T-helper 2 cell treated with Interferon-gamma antibody and Interleukin-4, amounts not matched to agents 5 μg/mL and 100 μg/mL, for 36 hours (primary cell): ENCODE results near the gene TMEM92.
"Not testable (repeated sequence)": the region's sequence is repeated elsewhere in the genome, so short reads cannot be mapped to it uniquely, and the experiment has no call there.

Experiments
- DNase-seq: peaks from one replicate; pipeline ENCODE4 v3.0.0; 2021; ENCODE audit warnings: low spot score
- H3K27ac Mint-ChIP-seq: one replicate; pipeline ENCODE4 v1.8.0; 2021; ENCODE audit warnings: mild to moderate bottlenecking, mixed read lengths
- H3K27me3 Mint-ChIP-seq: one replicate; pipeline ENCODE4 v1.8.0; 2021; ENCODE audit warnings: low read depth, mixed read lengths
- H3K36me3 Mint-ChIP-seq: one replicate; pipeline ENCODE4 v1.8.0; 2021; ENCODE audit warnings: low read depth, mixed read lengths
- H3K4me1 Mint-ChIP-seq: one replicate; pipeline ENCODE4 v1.8.0; 2021; ENCODE audit warnings: low read depth, mixed read lengths
- H3K4me3 Mint-ChIP-seq: one replicate; pipeline ENCODE4 v1.8.0; 2022; ENCODE audit warnings: mild to moderate bottlenecking, moderate library complexity, mixed read lengths
- H3K9me3 Mint-ChIP-seq: one replicate; pipeline ENCODE4 v1.8.0; 2021; ENCODE audit warnings: mixed read lengths

Gene TMEM92

DNA sequence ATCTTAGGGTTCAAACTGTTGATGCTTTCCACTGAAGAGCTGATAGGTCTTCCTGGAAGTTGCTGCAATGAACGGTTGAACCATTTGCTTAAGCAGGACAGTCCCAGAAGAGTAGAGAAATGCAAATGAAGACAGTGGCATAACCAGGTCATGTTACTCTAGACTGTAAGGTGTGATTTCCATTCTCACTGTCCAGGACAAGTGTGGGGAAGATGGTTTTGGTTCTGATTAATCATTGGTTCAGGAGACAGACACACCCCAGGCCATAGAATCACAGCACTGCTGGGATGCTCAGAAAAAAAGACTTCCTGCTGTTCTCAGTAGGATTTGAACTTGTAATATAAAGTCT is 36.8 kb downstream of the TMEM92 start:
- Mint-ChIP-seq H3K9me3 (no peaks in the 10 kb centered on the region), H3K4me3 (no peak overlapping the region), H3K27me3 (no peaks in the 10 kb centered on the region), H3K4me1 (peaks cover 30% of the 10 kb centered on the region), H3K36me3 (no peaks in the 10 kb centered on the region), H3K27ac (peak overlapping the region; percentile 76)
- peak; percentile 38 for DNase-seq

DNA sequence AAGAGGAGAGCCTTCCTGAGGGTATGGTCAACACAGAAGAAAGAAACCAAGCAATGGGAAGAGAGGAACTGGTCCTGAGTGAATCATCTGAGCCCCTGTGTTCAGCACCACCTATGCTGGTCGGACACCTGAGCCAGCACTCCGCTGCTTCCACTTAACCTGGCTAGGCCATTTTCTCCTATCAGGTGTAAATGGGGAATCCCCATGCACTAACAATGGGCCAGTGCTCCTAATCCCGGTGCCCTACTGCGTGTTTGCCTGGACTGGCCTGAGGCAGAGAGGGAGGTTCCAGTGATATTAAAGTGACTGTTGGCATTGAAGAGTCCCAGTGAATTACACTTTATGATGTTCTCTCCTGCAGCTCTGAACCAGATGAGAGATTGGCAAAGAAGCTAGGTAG is 37.2 kb downstream of the TMEM92 start:
- Mint-ChIP-seq H3K4me1 (peaks cover 29% of the 10 kb centered on the region), H3K36me3 (no peaks in the 10 kb centered on the region), H3K27me3 (no peaks in the 10 kb centered on the region), H3K27ac (peak overlapping the region; percentile 76), H3K9me3 (no peaks in the 10 kb centered on the region), H3K4me3 (no peak overlapping the region)
- DNase-seq = no peak

- peaks cover 27% of the 10 kb centered on the region for H3K4me1 Mint-ChIP-seq
Measured at GRCh38 chr17:50312308-50312707, 38.0 kb downstream of the TMEM92 start.

DNA sequence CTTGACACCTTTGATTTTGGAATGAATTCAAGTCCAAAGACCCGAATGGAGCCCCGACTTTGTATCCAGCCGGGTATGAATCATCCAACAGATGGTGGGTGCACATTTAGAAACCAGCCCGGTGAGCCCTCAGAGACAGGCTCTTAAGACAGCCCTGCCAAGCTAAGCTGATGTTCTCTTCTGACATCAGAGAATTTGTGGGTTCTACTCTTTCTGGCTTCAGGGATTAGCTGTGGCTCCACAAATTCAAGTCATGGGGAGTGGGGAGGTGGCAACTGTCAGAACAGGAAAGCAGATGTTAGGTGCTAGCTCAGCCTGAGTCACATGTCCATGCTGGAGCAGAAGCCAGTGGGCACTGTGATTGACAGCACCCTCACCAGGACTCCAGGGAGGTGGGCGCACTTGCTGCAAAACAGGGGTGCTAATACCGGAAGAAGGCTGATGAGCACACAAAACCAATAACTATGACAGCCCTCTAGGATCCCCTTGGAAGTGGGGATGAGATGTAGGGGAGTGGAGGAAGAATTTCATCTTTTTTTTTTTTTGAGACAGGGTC is 40.3 kb downstream of the TMEM92 start:
- no peaks in the 10 kb centered on the region for H3K27me3 Mint-ChIP-seq
- no peak overlapping the region for H3K27ac Mint-ChIP-seq
- H3K4me1 Mint-ChIP-seq = peaks cover 18% of the 10 kb centered on the region
- DNase-seq = no peak
- H3K4me3 Mint-ChIP-seq = no peak overlapping the region
- H3K36me3 Mint-ChIP-seq = no peaks in the 10 kb centered on the region
- H3K9me3 Mint-ChIP-seq = no peaks in the 10 kb centered on the region

More at GRCh38 chr17:50312308-50312707, 38.0 kb downstream of the TMEM92 start:
- no peak overlapping the region for H3K27ac Mint-ChIP-seq
- no peaks in the 10 kb centered on the region for H3K9me3 Mint-ChIP-seq
- no peak for DNase-seq
- no peaks in the 10 kb centered on the region for H3K27me3 Mint-ChIP-seq
- H3K36me3 Mint-ChIP-seq = no peaks in the 10 kb centered on the region
- H3K4me3 Mint-ChIP-seq = no peak overlapping the region

GRCh38 chr17:50316016-50316587 is 41.8 kb downstream of the TMEM92 start:
- no peak overlapping the region for H3K27ac Mint-ChIP-seq
- DNase-seq = no peak
- peaks cover 9% of the 10 kb centered on the region for H3K4me1 Mint-ChIP-seq
- H3K27me3 Mint-ChIP-seq = no peaks in the 10 kb centered on the region
- H3K9me3 Mint-ChIP-seq = no peaks in the 10 kb centered on the region
- H3K36me3 Mint-ChIP-seq = no peaks in the 10 kb centered on the region
- H3K4me3 Mint-ChIP-seq = no peak overlapping the region

DNA sequence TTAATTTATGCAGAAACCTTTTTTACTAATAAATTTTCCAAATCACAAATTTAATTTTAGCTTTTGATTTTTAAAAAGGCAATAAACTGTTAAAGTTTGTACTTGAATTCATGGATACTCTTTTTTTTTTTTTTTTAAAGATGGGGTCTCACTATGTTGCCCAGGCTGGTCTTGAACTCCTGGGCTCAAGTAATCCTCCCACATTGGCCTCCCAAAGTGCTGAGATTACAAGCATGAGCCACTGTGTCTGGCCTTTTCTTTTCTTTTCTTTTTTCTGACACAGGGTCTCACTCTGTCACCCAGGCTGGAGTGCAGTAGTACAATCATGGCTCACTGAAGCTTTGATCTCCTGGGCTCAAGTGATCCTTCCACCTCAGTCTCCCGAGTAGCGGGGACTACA is 42.4 kb downstream of the TMEM92 start:
- not testable (repeated sequence) for H3K27me3 Mint-ChIP-seq, H3K36me3 Mint-ChIP-seq, H3K4me3 Mint-ChIP-seq, H3K9me3 Mint-ChIP-seq, H3K27ac Mint-ChIP-seq, DNase-seq, H3K4me1 Mint-ChIP-seq

DNA sequence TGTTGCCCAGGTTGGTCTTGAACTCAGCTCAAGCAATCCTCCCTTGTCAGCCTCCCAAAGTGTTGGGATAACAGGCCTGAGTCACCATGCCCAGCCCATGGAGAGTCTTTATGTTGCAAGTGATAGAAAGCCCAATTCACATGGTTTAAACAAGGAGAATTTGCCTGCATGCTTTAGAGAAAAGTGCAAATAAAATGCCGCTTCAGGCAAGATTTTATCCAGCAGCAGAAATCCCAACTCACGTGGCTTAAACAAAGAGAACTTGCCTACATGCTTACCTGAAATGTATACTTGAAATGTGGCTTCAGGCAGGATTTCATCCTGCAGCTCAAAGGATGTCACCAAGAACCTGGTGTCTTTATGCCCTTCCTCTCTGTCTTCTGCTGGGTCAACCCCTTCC is 42.9 kb downstream of the TMEM92 start:
- no peaks in the 10 kb centered on the region for H3K36me3 Mint-ChIP-seq
- no peak overlapping the region for H3K4me3 Mint-ChIP-seq
- no peak for DNase-seq
- H3K4me1 Mint-ChIP-seq = peaks cover 5% of the 10 kb centered on the region
- H3K9me3 Mint-ChIP-seq = no peaks in the 10 kb centered on the region
- H3K27ac Mint-ChIP-seq = no peak overlapping the region
- H3K27me3 Mint-ChIP-seq = no peaks in the 10 kb centered on the region

GRCh38 chr17:50318501-50319285 is 44.4 kb downstream of the TMEM92 start:
- no peaks in the 10 kb centered on the region for H3K27me3 Mint-ChIP-seq
- no peak overlapping the region for H3K4me3 Mint-ChIP-seq
- peaks cover 5% of the 10 kb centered on the region for H3K4me1 Mint-ChIP-seq
- H3K36me3 Mint-ChIP-seq = no peaks in the 10 kb centered on the region
- H3K9me3 Mint-ChIP-seq = no peaks in the 10 kb centered on the region
- no peak for DNase-seq
- H3K27ac Mint-ChIP-seq = no peak overlapping the region

DNA sequence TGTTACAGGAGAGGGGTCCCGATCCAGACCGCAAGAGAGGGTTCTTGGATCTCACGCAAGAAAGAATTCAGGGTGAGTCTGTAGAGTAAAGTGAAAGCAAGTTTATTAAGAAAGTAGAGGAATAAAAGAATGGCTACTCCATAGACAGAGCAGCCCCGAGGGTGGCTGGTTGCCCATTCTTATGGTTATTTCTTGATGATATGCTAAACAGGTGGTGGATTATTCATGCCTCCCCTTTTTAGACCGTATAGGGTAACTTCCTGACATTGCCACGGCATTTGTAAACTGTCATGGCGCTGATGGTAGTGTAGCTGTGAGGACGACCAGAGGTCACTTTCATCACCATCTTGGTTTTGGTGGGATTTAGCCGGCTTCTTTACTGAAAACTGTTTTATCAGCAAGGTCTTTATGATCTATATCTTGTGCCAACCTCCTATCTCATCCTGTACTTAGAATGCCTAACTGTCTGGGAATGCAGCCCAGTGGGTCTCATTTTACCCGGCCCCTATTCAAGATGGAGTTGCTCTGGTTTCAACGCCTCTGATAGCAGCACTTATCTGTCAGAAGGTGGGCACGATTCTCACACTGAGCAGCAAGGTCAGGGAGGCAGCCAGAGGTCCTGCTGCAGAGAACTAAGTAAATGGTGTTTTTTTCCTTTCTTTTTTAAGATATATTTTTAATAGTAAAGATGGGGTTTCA is 45.2 kb downstream of the TMEM92 start:
- H3K27ac Mint-ChIP-seq = no peak overlapping the region
- H3K4me1 Mint-ChIP-seq = peaks cover 5% of the 10 kb centered on the region
- no peak for DNase-seq
- no peak overlapping the region for H3K4me3 Mint-ChIP-seq
- no peaks in the 10 kb centered on the region for H3K36me3 Mint-ChIP-seq
- H3K27me3 Mint-ChIP-seq = no peaks in the 10 kb centered on the region
- no peaks in the 10 kb centered on the region for H3K9me3 Mint-ChIP-seq

GRCh38 chr17:50322271-50322670 is 48.0 kb downstream of the TMEM92 start:
- no peaks in the 10 kb centered on the region for H3K36me3 Mint-ChIP-seq
- peaks cover 10% of the 10 kb centered on the region for H3K4me1 Mint-ChIP-seq
- H3K27me3 Mint-ChIP-seq = no peaks in the 10 kb centered on the region
- H3K27ac Mint-ChIP-seq = no peak overlapping the region
- H3K4me3 Mint-ChIP-seq = no peak overlapping the region
- DNase-seq = no peak
- H3K9me3 Mint-ChIP-seq = no peaks in the 10 kb centered on the region

GRCh38 chr17:50323060-50323459 is 48.8 kb downstream of the TMEM92 start:
- no peaks in the 10 kb centered on the region for H3K27me3 Mint-ChIP-seq
- H3K4me1 Mint-ChIP-seq = peaks cover 10% of the 10 kb centered on the region
- no peaks in the 10 kb centered on the region for H3K36me3 Mint-ChIP-seq
- DNase-seq = no peak
- no peaks in the 10 kb centered on the region for H3K9me3 Mint-ChIP-seq
- no peak overlapping the region for H3K4me3 Mint-ChIP-seq
- no peak overlapping the region for H3K27ac Mint-ChIP-seq

GRCh38 chr17:50325906-50326305 is 51.6 kb downstream of the TMEM92 start:
- no peaks in the 10 kb centered on the region for H3K9me3 Mint-ChIP-seq
- no peaks in the 10 kb centered on the region for H3K27me3 Mint-ChIP-seq
- H3K4me3 Mint-ChIP-seq = no peak overlapping the region
- DNase-seq = no peak
- H3K4me1 Mint-ChIP-seq = peaks cover 15% of the 10 kb centered on the region
- no peaks in the 10 kb centered on the region for H3K36me3 Mint-ChIP-seq
- H3K27ac Mint-ChIP-seq = no peak overlapping the region

- H3K4me3 Mint-ChIP-seq = peak overlapping the region; percentile 54
- peak overlapping the region; percentile 83 for H3K27ac Mint-ChIP-seq
- peak; percentile 59 for DNase-seq
- no peaks in the 10 kb centered on the region for H3K9me3 Mint-ChIP-seq
- no peaks in the 10 kb centered on the region for H3K27me3 Mint-ChIP-seq
- H3K4me1 Mint-ChIP-seq = peaks cover 18% of the 10 kb centered on the region
- H3K36me3 Mint-ChIP-seq = no peaks in the 10 kb centered on the region
Measured at GRCh38 chr17:50326831-50327364, 52.6 kb downstream of the TMEM92 start.
